Sigmoid colon (tissue), 7 donors: ENCODE data around the gene CREBL2. TPM values are rescaled to one million over a fixed set of nuclear protein-coding genes. Genes with fewer than 3 reads are reported as not detected.
A peak's percentile ranks its signal among the peaks of the same experiment; 100 is the strongest.

Experiments
- DNase-seq: peaks from one replicate; pipeline ENCODE4 v3.0.0-alpha.2; 2019
- H3K27ac ChIP-seq, 4 donors: fragments of 200-600 bp; sonication (generic); one replicate each; pipeline ENCODE4 v1.5.1; 2016 to 2019; ENCODE audit warnings: mild to moderate bottlenecking in 1 of 4
- H3K27me3 ChIP-seq, 3 donors: fragments of 200-600 bp; sonication (generic); one replicate each; pipeline ENCODE4 v1.5.1; 2019; ENCODE audit warnings: mild to moderate bottlenecking in 1 of 3
- H3K36me3 ChIP-seq, 4 donors: fragments of 200-600 bp; sonication (generic); one replicate each; pipeline ENCODE4 v1.5.1; 2016 to 2019
- H3K4me1 ChIP-seq, 4 donors: fragments of 200-600 bp; sonication (generic); one replicate each; pipeline ENCODE4 v1.5.1; 2017 to 2019
- H3K4me3 ChIP-seq, 4 donors: fragments of 200-600 bp; sonication (generic); one replicate each; pipeline ENCODE4 v1.5.1; 2017 to 2019; ENCODE audit warnings: mild to moderate bottlenecking in 2 of 4, moderate library complexity in 1 of 4
- H3K9me3 ChIP-seq, 4 donors: fragments of 200-600 bp in 3 of 4; sonication (generic) in 3 of 4; one replicate each; pipeline versions ENCODE4 v1.5.1 to v1.6.1; 2013 to 2019
- CTCF ChIP-seq, 4 experiments: fragments of 450-650 bp in 3 of 4; fragments of 200-600 bp in 1 of 4; IDR thresholded peaks; one replicate each; pipeline ENCODE4 v1.5.1; 2016 to 2019; ENCODE audit warnings: antibody characterized with exemption in 4 of 4, mild to moderate bottlenecking in 3 of 4, moderate library complexity in 2 of 4
- EP300 ChIP-seq, 4 donors: sonication (generic); formaldehyde crosslinking; IDR thresholded peaks; one replicate each; pipeline ENCODE4 v1.6.1; 2017; ENCODE audit warnings: antibody characterized with exemption in 4 of 4
- POLR2A ChIP-seq, 2 donors: fragments of 450-650 bp; IDR thresholded peaks; one replicate each; pipeline ENCODE4 v1.6.1; 2016; ENCODE audit warnings: antibody characterized with exemption in 2 of 2, mild to moderate bottlenecking in 2 of 2, moderate library complexity in 2 of 2
- POLR2AphosphoS5 ChIP-seq, 4 donors: sonication (generic); formaldehyde crosslinking; IDR thresholded peaks; one replicate each; pipeline ENCODE4 v1.6.1; 2017; ENCODE audit warnings: antibody characterized with exemption in 4 of 4
- WGBS, 2 donors: extraction: QIAGEN DNeasy Blood & Tissue Kit; methylation state at CpG; one replicate each; pipeline ENCODE4 v1.1.7; 2013; 5-methylcytosine and 5-hydroxymethylcytosine counted together
- intact Hi-C: fragments of 100-400 bp; cut with DNase I; formaldehyde crosslinking; loops from one replicate; pipeline ENCODE4 v1.15.1; 2023
- polyA plus RNA-seq, 3 donors: library from polyadenylated mRNA; stranded (reverse); fragments of 200-250 nt; gene quantifications; one replicate each; pipeline ENCODE4 v1.2.3, GENCODE V29; 2013
- total RNA-seq, 4 donors: library from RNA; depleted of rRNA; stranded (reverse); fragments of >200 nt; gene quantifications; one replicate each; pipeline ENCODE4 v1.1.0, GENCODE V29; 2016
- donor health status: healthy with polysubstance abuse.
- donor health status: Bipolar disorder and iron deficiency.
- donor health status: healthy.

The CREBL2 gene
- total and polyA plus RNA-seq, 7 donors = 19.0 to 59.9 (median 37.8) TPM

- DNase-seq = no peak
- Histone ChIP-seq H3K27me3 (no peaks in the 10 kb centered on the region), H3K27ac (no peak overlapping the region), H3K36me3 (peaks cover 0 to 5% (median 2%) of the 10 kb centered on the region in 4 donors), H3K9me3 (no peaks in the 10 kb centered on the region), H3K4me1 (peaks cover 0 to 21% (median 6%) of the 10 kb centered on the region in 4 donors), H3K4me3 (no peak overlapping the region)
- TF ChIP-seq CTCF (IDR thresholded peaks at IDR 0.05) (no peak), POLR2AphosphoS5 (IDR thresholded peaks at IDR 0.05) (no peak)
- intact Hi-C loops = no loop called here
- 35 to 80% methylated on average over 6 of the region's 6 CpGs for WGBS, 2 donors
Observed at GRCh38 chr12:12620730-12621315, 9.1 kb downstream of the CREBL2 start.

DNA sequence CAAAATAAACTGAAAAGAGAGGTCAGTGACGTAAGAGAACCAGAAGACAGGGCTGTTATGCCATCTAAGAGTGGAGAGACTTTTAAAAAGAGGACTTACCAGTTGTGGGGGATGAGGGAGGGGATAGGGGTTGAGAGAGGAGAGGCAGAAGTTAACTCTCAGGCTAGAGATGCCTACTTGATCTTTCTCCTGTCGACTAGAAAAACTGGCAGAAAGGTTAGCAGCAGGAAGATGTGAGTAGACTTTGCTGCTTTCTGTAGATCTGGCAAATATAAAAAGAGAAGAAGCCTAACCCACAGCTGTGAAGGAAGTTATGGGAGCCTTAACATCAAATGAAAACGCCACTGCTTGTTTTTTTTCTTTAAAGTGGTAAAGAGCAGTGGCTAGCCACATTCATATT lies 10.7 kb downstream of the CREBL2 start:
- H3K36me3 ChIP-seq = peaks cover 0 to 4% (median 0%) of the 10 kb centered on the region in 4 donors
- intact Hi-C loops = no loop called here
- WGBS, 2 donors = 18 to 33% methylated on average over 3 of the region's 3 CpGs
- no peaks in the 10 kb centered on the region for H3K27me3 ChIP-seq
- TF ChIP-seq POLR2A (IDR thresholded peaks at IDR 0.05) = no peak
- no peak for TF ChIP-seq POLR2AphosphoS5 (IDR thresholded peaks at IDR 0.05)
- no peak for TF ChIP-seq CTCF (IDR thresholded peaks at IDR 0.05)
- TF ChIP-seq EP300 (IDR thresholded peaks at IDR 0.05) = no peak
- no peak overlapping the region for H3K4me3 ChIP-seq
- peak overlapping the region in 1 of 4 donors; percentile 14 for H3K27ac ChIP-seq
- H3K4me1 ChIP-seq = peaks cover 0 to 7% (median 0%) of the 10 kb centered on the region in 4 donors
- DNase-seq = no peak
- H3K9me3 ChIP-seq = no peaks in the 10 kb centered on the region

DNA sequence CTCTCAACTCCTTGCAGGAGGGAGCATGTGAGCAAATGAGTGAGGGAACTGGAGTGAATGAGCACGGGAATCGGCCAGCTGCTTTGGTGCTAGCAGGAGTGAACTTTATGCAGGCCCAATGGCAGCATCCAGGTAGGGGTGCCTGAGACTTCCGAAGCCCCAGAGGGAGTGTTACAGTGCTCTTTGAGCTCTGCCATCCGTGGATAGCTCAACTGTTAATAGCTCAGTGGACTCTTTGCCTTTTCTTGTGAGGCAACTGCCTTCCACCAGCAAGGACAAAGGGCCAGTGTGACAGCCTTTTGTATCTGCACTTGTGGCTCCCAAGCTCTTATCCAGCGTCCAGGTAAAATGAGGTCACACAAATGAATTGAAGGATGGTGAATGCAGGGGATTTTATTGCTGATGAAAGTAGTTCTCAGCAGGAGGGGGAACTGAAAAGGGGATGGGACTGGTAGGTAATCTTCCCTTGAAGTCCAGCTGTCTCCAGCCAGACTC lies 12.9 kb downstream of the CREBL2 start:
- H3K9me3 ChIP-seq = no peaks in the 10 kb centered on the region
- 82 to 91% methylated on average over 5 of the region's 5 CpGs for WGBS, 2 donors
- DNase-seq = no peak
- H3K27ac ChIP-seq = no peak overlapping the region
- no peak overlapping the region for H3K4me3 ChIP-seq
- no peak for TF ChIP-seq POLR2AphosphoS5 (IDR thresholded peaks at IDR 0.05)
- no peak for TF ChIP-seq POLR2A (IDR thresholded peaks at IDR 0.05)
- no peak for TF ChIP-seq EP300 (IDR thresholded peaks at IDR 0.05)
- TF ChIP-seq CTCF (IDR thresholded peaks at IDR 0.05) = no peak
- H3K27me3 ChIP-seq = no peaks in the 10 kb centered on the region
- peaks cover 0 to 11% (median 0%) of the 10 kb centered on the region in 4 donors for H3K4me1 ChIP-seq
- peaks cover 0 to 4% (median 0%) of the 10 kb centered on the region in 4 donors for H3K36me3 ChIP-seq
- intact Hi-C loops = no loop called here

GRCh38 chr12:12626471-12626870 lies 14.8 kb downstream of the CREBL2 start:
- intact Hi-C loops = no loop called here
- H3K36me3 ChIP-seq = no peaks in the 10 kb centered on the region
- H3K27me3 ChIP-seq = no peaks in the 10 kb centered on the region
- peaks cover 0 to 17% (median 5%) of the 10 kb centered on the region in 4 donors for H3K4me1 ChIP-seq
- TF ChIP-seq POLR2AphosphoS5 (IDR thresholded peaks at IDR 0.05) (no peak), POLR2A (IDR thresholded peaks at IDR 0.05) (no peak), CTCF (IDR thresholded peaks at IDR 0.05) (no peak), EP300 (IDR thresholded peaks at IDR 0.05) (no peak)
- H3K9me3 ChIP-seq = no peaks in the 10 kb centered on the region
- H3K4me3 ChIP-seq = no peak overlapping the region
- H3K27ac ChIP-seq = no peak overlapping the region
- WGBS, 2 donors = 82 to 89% methylated on average over 2 of the region's 2 CpGs
- DNase-seq = no peak
